NCI-H187 (cell line): ENCODE data around the gene SMCO2.

Experiments used
- DNase-seq, 2 experiments: peaks; one replicate each; lab custom pipeline; 2025; lab: John Stamatoyannopoulos, UW

The SMCO2 gene

GRCh38 chr12:27446436-27446835 lies at the start of gene SMCO2:
SMCO2 (plus strand) TSS chr12:27446736; CDS start chr12:27470632, 23,896 bp downstream.
- DNase-seq = no peak

GRCh38 chr12:27398466-27398865 lies 48.1 kb upstream of the SMCO2 start:
- no peak for DNase-seq

GRCh38 chr12:27399074-27399473 lies 47.5 kb upstream of the SMCO2 start:
- no peak for DNase-seq

- DNase-seq = no peak
Measured at GRCh38 chr12:27400856-27401354, 45.6 kb upstream of the SMCO2 start.

GRCh38 chr12:27412047-27412446 lies 34.5 kb upstream of the SMCO2 start:
- no peak for DNase-seq

GRCh38 chr12:27422697-27423096 lies 23.8 kb upstream of the SMCO2 start:
- DNase-seq = no peak

GRCh38 chr12:27424631-27425230 lies 21.8 kb upstream of the SMCO2 start:
- no peak for DNase-seq

- no peak for DNase-seq
Measured at GRCh38 chr12:27425306-27425705, 21.2 kb upstream of the SMCO2 start.

GRCh38 chr12:27426743-27427487 lies 19.6 kb upstream of the SMCO2 start:
- DNase-seq = no peak

- DNase-seq = no peak
Measured at GRCh38 chr12:27427824-27428223, 18.7 kb upstream of the SMCO2 start.

- DNase-seq = no peak
Measured at GRCh38 chr12:27428466-27428865, 18.1 kb upstream of the SMCO2 start.

GRCh38 chr12:27429606-27430005 lies 16.9 kb upstream of the SMCO2 start:
- DNase-seq = no peak

GRCh38 chr12:27431185-27431584 lies 15.4 kb upstream of the SMCO2 start:
- DNase-seq = no peak

GRCh38 chr12:27434673-27435565 lies 11.6 kb upstream of the SMCO2 start:
- no peak for DNase-seq

GRCh38 chr12:27436029-27436428 lies 10.5 kb upstream of the SMCO2 start:
- DNase-seq = no peak

- DNase-seq = no peak
Measured at GRCh38 chr12:27436768-27437167, 9.8 kb upstream of the SMCO2 start.

GRCh38 chr12:27437839-27438238 lies 8.7 kb upstream of the SMCO2 start:
- no peak for DNase-seq

GRCh38 chr12:27447761-27448160 lies 1.2 kb downstream of the SMCO2 start:
- DNase-seq = no peak

- DNase-seq = no peak
Measured at GRCh38 chr12:27449026-27449425, 2.5 kb downstream of the SMCO2 start.

GRCh38 chr12:27449893-27450534 lies 3.5 kb downstream of the SMCO2 start:
- DNase-seq = no peak

GRCh38 chr12:27451036-27451825 lies 4.7 kb downstream of the SMCO2 start:
- DNase-seq = no peak
